ENCODE data around the gene UXS1. TPM values are rescaled to one million over a fixed set of nuclear protein-coding genes. Genes with fewer than 3 reads are reported as not detected.

The UXS1 gene
- total and polyA plus RNA-seq, 2 of the 8 experiments (the other 6 are each of a cell fraction or from before 2014, with no cell fraction given): 44.5 to 63.4 TPM

- TF ChIP-seq, protein P1, sequence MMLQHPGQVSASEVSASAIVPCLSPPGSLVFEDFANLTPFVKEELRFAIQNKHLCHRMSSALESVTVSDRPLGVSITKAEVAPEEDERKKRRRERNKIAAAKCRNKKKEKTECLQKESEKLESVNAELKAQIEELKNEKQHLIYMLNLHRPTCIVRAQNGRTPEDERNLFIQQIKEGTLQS (IDR thresholded peaks at IDR 0.05; ENCODE audit: insufficient read depth, low read depth, low read length): no peak
- TF ChIP-seq YY1 (IDR thresholded peaks at IDR 0.05; ENCODE audit: low read depth, low read length) (no peak), POU5F1 (IDR thresholded peaks at IDR 0.05; ENCODE audit: low read depth, low read length) (no peak), JUND (IDR thresholded peaks at IDR 0.05; ENCODE audit: low read length) (no peak)
Observed at GRCh38 chr2:106114166-106114565, 79.9 kb downstream of the UXS1 start (continued).

Data from H1 (cell line).